ENCODE data around the gene ALDH4A1.
"Not testable (repeated sequence)": the region's sequence is repeated elsewhere in the genome, so short reads cannot be mapped to it uniquely, and the experiment has no call there.

The ALDH4A1 gene

DNA sequence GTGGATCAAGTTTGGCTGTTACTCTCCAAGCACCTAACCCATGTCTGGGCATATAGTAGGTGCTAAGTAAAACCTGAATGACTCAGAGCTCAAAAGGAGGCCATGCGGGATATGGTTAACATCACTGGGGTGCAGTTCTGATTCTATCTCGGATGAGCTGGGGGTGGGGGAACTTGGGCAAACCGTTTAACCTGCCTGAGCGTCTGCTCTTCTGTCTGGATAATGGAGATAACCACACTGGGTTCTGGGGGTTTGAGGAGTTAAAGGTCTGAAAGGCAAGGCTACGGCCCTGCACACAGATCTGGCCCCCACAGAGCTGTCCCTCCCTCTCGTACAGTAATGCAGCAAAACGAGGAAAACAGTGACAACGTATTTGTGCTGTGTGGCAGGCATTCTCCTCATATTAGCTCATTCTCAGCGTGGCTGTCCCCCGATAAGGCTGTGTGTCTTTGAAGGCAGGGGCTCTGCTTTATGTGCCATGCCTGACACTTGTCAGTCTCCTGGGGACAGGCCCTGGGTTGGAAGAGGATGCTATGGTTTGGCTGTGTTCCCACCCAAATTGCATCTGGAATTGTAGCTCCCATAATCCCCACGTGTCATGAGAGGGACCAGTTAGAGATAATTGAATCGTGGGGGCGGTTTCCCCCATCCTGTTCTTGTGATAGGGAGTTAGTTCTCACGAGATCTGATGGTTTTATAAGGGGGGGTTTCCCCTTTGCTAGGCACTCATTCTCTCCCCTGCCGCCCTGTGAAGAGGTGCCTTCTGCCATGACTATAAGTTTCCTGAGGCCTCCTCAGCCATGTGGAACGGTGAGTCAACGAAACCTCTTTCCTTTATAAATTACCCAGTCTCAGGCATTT is 6.8 kb upstream of the ALDH4A1 start:
- DNase-seq: no peak
- intact Hi-C loops (cut with DNase I): loop anchor here (5.0 kb wide), 2 partner anchors 43 to 188 kb away; no protein-coding TSS in a partner anchor

DNA sequence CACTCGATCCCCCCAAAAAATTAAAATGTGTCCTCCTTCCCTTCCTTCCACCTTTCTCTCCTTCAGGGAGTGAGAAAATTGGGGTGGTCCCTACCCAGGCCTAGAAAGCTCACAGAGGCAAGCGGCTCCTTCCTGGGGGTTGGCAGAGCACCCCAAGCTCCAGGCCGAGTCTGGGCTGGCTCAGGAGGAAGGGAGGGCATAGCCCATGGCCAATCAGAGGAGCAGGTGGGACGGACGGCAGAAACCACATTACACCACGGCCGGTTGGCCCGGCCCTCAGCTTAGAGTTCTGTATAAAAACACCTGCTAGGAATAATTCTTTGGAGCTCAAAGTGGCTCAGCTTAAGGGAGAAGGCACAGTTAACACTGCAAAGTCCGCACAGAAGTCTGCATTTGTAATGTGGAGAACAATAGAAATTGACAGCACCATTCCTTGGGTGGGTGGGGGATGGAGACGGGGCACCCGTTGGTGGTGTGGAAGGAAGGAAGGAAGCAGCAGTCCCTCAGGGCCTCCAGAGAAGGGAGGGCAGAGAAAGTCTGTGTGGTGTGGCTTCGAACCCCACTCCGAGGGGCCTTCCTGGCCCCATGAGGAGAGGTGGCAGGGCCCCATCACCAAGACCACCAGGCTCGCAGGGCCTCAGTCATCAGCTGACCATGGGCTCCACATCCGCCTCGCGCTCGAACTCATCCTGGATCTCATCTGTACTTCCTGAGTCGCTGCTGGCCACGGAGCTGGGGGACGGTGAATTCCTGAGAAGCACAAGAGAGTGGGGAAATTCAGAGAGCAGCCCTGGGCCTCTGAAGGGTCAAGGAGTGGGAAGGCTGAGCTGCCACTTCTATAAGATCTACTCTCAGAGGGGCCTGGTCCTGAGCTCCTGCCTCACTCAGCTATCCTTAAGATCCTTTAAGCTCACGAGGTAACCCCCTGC is 5.8 kb upstream of the ALDH4A1 start:
- DNase-seq: peak in 10 of 42 donors; percentile 18 to 52 (median 42)

DNA sequence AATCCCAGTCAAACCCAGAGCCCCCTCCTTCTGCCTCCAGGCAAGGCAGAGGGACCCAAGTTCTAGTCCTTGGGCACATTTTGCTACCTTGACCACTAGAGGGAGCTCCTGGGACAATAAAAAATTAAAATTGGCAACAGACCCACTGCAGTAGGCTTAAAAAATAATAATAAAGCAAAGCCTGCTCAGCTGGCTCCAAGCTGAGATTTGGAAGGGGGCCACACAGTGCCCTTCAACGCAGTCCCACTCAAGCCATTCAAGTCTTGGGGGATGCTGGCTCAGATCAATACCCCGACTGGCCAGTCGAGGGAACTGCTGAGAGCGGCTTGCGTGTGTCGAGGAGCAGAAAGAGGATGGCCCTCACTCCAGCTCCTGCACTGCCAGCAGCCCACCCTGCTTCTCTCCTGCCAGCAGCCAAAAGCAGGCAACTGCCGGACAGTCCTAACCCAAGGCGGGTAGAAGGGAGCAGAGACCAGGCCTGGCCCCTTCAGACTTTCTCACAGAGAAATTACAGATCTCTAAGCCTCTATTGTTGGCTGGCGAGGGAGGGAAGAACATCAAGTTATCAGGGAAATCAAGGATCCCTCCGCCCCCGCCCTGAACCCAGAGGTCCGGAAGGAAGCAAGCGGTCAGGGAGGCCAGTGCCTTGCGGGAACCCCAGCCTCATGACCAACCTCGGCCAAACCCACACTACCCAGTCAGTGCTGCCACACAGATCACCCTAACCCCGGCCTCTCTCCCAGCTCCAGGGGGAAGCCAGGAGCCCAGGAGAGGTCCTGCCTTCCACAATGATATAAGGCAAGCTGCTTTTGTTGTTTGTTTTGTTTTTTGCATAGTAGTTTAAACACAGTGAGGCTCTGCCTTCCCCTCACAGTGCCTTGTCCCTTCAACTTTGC is 4.9 kb upstream of the ALDH4A1 start:
- intact Hi-C loops (cut with DNase I): loop anchor here (5.0 kb wide), 2 partner anchors 45 to 190 kb away; no protein-coding TSS in a partner anchor

More for the DNA sequence above, 5.8 kb upstream of the ALDH4A1 start:
- intact Hi-C loops (cut with DNase I): loop anchor here (5.0 kb wide), 2 partner anchors 44 to 189 kb away; no protein-coding TSS in a partner anchor

DNA sequence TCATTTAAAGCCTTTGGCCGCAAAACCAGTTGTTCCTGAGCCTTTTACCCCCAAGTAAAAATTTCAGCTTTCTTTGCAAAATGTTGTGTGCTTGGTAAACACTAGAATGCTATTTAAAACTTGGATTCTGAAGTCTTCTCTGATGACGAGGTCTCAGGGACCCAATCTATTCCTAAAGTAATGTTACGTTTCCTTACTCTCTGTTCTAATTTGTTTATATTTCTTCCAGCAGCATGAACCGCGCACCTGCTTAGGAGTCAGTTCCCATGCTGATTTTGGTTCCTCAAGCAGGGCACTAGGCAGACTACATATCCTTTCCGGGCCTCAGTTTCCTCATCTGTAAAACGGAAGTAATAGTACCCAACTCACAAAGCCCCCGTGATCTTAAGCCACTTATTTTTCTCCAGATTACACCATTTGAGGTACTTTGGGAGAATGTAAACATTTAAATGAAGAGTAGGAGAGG is 969 bp upstream of the ALDH4A1 start:
- DNase-seq: no peak
- intact Hi-C loops (cut with DNase I): no loop called here

More for the DNA sequence above, 4.9 kb upstream of the ALDH4A1 start:
- DNase-seq: peak; percentile 42 to 84 (median 66)

DNA sequence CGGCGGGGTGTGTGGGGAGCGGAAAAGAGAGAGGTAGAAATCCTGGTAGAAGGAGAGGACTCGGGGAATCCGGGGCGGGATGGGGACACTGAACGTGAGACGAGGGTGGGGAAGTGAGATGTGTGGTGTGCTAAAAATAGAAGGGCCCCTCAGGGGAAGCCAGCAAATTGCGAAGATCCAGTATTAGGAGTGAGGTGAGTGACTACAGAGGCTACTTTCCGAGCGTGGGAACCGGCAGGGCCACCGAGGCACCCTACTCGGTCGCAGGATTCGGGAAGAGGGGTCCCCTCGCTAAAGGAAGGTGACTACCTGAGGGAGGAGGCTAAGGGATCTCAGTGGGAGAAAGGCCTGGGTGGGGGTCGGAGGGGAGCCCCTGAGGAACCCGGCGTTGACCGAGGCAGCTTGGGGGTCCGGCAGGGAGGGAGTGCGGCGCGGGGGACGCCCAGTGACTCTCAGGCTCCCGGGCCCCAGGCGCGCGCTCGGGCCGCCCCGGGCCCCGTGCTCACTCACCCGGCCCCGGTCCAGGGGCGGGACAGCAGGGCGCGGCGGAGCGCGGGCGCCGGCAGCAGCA is 318 bp downstream of the ALDH4A1 start:
- intact Hi-C loops (cut with DNase I): no loop called here
- DNase-seq: peak in 7 of 42 donors; percentile 17 to 56 (median 35)

DNA sequence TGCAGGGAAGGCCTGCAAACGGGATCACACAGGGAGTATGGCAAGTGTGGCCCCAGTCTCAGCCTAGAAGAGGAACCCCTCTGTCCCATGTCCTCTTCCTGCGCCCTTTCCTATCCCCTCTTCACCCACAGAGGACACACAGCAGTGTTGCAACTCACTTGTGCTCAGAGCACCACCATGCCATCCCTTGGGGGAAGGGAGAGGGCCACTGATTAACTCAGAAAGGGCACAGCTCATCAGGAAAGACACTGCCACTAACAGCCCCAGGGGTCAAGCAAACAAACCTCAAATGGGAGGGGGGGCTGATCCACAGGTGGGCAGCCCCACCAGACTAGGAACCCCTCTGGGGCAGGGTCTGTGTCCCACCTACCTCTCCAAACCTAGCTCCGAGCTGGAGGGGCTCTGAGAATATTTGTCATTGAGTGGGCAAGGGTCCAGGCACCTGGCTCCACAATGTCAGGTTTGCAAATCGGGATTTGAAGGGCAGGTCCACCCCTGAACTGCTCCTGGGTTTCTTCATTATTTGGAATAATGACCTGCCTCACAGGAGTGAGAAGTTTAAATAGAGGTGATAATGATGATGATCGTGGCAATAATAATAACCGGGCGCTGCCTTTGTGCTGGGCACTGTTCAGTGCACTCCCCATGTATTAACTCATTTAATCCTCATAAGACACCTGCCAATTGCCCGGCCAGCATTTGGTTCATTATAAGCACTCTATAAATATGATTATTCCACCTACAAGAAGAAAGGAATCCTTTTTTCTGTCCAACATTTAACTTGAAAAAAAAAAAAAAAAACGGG is 1.0 kb downstream of the ALDH4A1 start:
- intact Hi-C loops (cut with DNase I): no loop called here
- no peak for DNase-seq

DNA sequence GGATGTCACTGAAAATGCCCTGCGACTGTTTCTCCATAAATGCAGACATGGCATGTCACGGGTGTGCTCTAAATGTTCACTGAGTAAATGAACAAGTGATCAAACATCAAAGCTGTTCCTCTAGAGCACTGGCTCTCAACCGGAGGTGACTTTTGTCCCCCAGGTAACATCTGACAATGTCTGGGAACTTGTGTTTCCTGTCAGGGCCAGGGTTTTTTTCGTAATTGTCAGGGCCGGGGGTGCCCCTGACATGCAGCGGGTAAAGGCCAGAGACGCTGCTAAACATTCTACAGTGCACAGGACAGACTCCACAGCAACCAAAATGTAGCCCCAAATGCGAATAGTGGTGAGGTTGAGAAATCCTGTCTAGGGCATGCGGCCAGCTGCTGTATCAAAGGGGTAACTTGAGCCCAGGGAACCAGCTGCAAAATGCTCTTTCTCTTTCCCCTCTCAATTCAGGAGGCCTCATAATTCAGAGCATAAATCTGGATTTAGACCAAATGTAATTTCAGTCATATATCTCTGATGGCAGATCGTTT is 2.0 kb downstream of the ALDH4A1 start:
- DNase-seq: peak in 5 of 42 donors; percentile 25 to 62 (median 45)
- intact Hi-C loops (cut with DNase I): no loop called here

DNA sequence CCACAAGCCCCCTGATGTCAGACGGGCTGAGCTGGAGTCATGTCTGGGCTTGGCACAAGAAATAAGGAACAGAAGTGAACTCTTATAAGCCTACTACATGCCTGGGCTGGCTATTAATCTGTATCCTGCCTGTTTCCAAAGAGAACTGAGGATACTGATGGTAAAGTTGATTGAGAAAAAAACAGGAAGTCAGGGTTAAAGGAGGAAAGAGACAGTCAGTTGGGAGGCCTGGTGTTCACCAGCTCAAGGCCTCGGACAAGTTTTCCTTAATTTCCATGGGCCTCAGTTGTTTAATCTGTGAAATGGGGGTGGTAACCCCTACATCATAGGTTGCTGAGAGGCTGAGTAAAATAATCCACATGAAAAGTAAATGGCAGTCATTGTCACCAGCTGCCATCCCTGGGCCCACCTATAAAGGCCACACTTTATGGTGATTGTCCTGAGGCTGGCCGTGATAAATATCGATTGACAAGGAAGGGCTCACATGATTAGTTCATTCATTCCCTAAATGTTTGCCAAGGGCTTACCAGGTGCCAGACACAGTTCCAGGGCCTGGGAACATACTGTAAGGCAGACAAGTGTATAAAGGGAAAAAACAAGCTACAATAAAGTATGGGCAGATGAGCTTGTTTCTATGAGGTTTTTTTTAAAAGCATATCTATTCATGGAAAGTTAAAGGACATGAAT is 2.8 kb downstream of the ALDH4A1 start:
- intact Hi-C loops (cut with DNase I): no loop called here
- DNase-seq: no peak

DNA sequence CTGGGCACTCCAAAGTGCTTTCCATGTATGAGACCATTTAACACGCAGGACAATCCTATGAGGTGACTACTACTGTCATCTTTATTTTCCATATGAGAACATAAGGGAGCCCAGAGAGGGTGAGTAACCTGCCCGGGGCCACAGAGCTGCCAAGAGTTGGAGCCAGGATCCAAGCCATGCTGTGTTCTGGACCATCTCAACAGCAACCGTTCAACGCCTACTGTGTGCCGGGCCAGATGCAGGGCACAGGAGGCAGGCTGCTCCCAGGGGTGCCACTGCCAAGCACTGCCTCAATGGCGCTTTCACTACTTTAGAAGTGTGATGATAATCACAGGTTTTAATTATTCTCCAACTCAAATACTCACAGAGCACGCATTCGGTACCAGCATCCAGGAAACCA is 3.8 kb downstream of the ALDH4A1 start:
- DNase-seq: no peak
- intact Hi-C loops (cut with DNase I): no loop called here

DNA sequence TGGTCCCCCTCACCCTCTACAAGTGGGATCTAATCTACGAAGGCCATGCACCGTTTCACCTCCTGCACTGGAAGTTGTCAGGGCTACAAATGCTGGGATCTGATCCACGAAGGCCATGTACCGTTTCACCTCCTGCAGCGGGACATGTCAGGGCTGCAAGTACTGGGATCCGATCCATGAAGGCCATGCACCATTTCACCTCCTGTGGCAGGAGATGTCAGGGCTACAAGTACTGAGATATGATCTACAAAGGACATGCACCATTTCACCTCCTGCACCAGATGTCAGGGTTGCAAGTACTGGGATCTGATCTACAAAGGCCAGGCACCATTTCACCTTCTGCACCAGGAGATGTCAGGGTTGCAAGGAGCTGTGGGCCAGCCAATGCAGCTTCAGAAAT is 7.0 kb downstream of the ALDH4A1 start:
- no peak for DNase-seq
- intact Hi-C loops (cut with DNase I): no loop called here

DNA sequence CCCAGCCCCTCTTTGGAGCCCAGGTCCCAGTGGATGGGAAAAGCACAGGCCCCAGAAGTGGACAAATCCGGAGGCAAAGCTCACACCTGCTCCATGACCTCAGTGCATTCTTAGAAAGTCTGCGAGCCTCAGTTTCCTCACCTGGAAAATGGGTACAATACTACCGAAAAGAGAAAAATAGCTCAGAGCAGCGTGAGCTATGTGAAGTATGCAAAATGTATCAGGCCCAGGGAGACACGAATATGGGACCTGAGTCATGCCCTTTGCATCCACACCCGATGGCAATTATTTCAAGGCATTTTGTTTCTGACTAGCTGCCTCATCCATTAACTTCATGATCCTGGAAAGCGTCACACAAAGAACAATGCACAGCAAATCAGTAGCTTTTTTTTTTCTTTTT is 9.2 kb downstream of the ALDH4A1 start:
- DNase-seq: no peak
- intact Hi-C loops (cut with DNase I): no loop called here

DNA sequence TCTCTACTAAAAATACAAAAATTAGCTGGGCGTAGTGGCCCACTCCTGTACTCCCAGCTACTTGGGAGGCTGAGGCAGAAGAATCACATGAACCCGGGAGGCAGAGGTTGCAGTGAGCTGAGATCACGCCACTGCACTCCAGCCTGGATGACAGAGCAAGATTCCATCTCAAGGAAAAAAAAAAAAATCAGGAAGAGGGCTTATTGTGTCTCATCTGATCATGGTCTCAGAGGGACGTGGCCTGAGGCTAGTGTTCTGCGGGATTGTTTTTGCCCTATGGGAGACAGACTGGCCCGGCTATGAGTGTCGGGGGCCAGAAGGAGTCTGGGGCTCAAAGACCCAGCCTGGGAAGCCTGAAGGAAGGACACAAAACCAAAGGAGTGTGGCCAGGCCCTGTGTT is 10.5 kb downstream of the ALDH4A1 start:
- DNase-seq; intact Hi-C loops (cut with DNase I): not testable (repeated sequence)

DNA sequence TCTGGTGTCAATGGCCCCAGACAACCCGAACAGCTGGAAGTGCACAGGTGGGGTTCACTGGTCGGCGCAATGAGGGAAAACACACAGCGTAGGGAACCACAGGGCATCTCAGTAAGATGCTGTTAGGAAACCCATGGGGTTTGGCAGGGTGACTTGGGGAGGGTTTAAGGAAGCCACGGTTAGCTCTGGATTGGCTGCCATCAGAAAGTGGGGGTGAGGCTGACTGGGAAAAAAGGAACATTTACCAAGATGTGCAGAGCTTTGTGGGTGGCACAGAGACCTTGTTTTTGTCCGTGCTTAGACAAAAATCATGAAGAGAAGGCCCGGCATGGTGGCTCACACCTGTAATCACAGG is 11.0 kb downstream of the ALDH4A1 start:
- no peak for DNase-seq
- intact Hi-C loops (cut with DNase I): no loop called here

DNA sequence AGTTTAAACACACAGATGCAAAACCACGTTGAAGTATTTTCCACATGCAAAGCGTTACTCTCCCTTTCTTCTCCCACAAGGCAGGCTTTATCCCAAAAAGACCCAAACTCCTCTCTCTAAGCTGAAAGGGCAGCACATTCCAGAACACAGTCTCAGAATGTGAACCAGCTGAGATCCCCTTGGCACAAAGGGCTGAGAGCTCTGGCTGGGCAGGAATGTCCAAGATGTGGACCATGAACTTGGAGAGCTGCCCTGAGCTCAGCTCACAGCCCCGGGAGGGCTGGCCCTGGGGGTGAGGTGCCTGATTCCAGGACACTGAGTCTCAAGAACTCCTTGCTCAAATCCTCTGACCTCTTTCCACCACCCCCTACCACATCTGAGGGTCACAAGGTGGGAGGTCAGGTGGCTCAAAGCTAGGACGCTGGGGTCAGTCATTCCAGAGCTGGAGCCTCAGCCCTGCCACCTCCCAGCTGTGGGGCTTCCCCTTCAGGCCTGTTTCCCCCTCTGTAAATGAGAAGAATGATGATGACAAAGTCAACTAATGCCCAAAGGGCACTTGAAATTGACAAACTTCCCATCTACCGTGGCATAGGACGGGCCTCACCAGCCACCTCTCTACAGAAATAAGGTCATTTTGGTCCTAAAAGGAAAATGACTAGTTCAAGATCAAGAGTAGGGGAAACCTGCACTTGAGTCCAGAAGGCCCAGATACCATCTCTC is 11.5 kb downstream of the ALDH4A1 start:
- intact Hi-C loops (cut with DNase I): no loop called here
- DNase-seq: peak in 27 of 42 donors; percentile 13 to 72 (median 48)

DNA sequence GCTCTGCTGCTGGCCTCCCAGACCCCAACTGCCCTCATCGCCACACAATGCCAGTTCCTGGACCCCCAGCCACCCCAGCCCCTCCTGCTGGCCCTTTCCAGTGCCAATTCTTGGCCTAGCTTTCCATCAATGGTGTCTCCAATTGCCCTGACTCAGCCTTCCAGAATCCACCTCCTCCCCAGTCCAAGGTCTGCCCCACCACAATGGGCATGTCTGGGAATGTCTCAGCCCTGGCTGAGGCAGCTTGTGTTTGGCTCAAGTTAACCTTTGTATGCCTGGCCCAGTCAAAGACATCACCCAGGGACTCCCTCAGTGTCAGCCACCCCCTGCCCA is 16.4 kb downstream of the ALDH4A1 start:
- DNase-seq: peak in 5 of 42 donors; percentile 23 to 69 (median 37)
- intact Hi-C loops (cut with DNase I): no loop called here
